Measurements from ENCODE around the gene DUSP18.
A peak's percentile ranks its signal among the peaks of the same experiment; 100 is the strongest.
"Not testable (repeated sequence)": the region's sequence is repeated elsewhere in the genome, so short reads cannot be mapped to it uniquely, and the experiment has no call there.

The DUSP18 gene

DNA sequence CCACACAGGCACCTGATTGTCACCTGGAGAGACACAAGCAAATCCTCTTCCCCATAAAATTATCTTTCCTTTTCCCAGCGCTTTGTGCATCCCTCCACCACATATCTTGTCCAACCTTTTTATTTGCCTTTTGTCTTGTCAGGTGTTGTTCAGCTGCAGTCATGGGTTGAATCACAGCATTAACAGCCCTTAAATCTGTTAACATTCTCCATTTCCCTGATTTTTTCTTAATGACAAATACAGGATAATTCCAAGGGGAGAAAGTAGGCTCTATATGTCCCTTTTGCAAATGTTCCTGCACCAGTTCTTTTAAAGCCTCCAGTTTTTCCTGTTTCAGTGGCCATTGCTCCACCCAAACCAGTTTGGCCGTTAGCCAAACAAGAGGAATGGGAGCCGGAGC lies 8.9 kb upstream of the DUSP18 start:
- not testable (repeated sequence) for DNase-seq

- DNase-seq: no peak
Observed at GRCh38 chr22:30675436-30675835, 7.8 kb upstream of the DUSP18 start.

- no peak for DNase-seq
Observed at GRCh38 chr22:30674482-30674881, 6.8 kb upstream of the DUSP18 start.

GRCh38 chr22:30673136-30673535 lies 5.5 kb upstream of the DUSP18 start:
- DNase-seq: no peak

DNA sequence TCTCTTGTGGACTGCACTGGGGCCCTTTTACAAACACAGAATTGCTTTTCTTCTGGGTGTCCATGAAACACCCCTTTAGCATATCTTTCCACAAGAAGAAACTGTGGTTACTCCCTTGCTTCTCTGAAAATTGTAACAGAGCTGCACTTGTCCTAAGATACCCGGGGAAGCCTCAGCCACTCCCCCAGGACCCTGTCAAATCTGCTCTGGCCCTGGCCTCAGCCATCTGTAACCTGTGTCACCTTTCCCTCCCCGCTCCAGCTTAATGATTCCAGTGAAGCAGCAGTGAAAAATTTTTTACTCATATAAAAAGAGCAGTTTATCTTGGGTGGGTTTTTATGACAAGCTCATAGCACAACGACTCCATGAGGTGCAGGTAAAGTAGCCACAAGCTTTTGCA lies 3.4 kb upstream of the DUSP18 start:
- no peak for DNase-seq

DNA sequence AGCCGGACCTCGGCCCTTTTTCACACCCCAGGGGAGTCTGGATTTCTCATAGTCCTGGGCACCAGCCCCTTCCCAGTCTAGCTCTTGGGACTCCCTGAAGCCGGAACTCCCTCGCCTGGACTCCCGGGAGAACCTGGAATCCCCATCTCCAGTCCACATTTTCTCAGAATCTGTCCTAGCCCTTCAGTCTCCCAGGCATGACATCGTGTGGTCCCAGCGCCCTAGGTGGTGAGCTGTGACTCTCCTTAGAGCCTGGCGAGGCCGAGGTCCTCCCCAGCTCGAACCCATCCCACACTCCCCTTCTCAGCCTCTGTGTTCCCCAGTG lies 673 bp upstream of the DUSP18 start:
- no peak for DNase-seq

- DNase-seq: no peak
Observed at GRCh38 chr22:30667107-30667493, 575 bp downstream of the DUSP18 start.

DNA sequence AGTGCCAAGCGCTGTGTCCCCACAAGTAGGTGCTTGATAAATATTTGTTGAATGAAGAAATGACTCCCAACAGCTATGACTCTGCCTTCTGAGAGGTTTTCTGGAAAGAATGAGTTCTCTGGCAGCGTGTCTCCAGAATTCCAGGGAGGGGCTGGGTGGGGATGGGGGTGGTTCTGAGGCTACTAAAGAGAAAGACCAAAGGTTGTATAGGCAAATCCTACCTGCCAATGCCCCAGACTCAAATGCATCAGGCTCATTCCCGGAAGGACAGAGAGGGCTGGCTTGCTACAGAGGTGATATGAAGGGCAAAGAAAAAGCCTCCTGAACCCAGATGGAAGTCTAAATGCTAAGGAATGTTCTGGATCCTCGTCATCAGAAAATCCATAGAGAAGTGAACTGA lies 1.9 kb downstream of the DUSP18 start:
- DNase-seq: no peak

DNA sequence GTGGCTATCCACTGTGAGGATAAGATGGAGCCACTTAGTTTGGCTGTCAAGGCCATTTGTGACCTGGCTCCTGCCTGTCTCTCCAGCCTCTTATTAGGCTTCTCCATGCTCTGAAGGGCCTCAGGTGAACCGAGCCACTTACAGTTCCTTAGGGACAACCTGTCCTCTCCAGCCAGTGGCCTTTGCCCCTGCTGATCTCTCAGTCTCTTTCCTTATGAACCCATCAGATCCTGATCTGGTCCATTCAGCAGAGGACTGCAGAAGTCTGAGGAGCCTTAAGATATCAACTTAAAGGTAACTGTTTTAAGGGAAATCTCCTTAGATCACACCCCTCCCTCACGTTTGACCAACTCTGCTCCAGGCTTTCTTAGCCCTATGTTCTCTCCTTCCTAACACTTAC lies 2.4 kb downstream of the DUSP18 start:
- DNase-seq: no peak

GRCh38 chr22:30664798-30665197 lies 2.9 kb downstream of the DUSP18 start:
- no peak for DNase-seq

DNA sequence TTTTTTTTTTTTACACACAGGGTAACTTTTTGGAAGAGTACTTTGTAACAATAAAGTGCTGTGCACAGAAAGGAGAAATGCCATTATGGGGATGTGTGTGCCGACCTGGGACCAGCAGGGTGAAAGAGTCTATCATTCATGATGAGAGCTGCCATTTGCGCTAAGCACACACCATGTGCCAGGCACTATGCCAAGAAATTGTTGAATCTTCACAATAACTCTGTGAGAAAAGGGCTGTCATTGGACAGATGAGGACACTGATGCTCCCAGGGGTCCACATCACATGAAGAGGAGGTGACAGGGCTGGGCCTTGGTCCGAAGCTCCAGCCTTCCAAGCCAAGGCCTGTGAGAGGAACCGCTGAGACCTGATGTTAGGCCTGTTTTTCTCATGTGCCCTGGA lies 5.6 kb downstream of the DUSP18 start:
- DNase-seq: no peak

- no peak for DNase-seq
Observed at GRCh38 chr22:30655532-30655931, 12.1 kb downstream of the DUSP18 start.

DNA sequence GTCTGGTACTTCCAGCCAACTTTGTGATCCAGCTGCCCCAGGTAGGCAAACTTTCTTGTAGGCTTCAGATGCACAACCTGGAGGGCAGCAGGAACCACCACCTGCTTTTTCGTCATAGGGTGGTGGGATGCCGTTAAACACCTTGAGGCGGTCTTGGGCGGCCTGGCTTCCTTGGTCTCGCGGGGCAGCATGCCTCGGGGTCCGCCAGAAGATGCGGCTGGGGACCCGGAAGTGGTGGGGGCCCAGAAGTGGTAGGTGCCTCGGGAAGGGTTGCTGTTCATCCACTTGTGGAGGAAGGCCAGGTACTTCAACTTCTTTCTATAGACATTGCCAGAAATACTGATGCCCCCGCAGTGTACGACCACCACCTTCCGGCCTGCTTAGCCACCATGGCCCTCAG lies 13.3 kb downstream of the DUSP18 start:
- no peak for DNase-seq

GRCh38 chr22:30652852-30653251 lies 14.8 kb downstream of the DUSP18 start:
- DNase-seq: no peak

GRCh38 chr22:30650508-30651116 lies 17.1 kb downstream of the DUSP18 start:
- DNase-seq: no peak

DNA sequence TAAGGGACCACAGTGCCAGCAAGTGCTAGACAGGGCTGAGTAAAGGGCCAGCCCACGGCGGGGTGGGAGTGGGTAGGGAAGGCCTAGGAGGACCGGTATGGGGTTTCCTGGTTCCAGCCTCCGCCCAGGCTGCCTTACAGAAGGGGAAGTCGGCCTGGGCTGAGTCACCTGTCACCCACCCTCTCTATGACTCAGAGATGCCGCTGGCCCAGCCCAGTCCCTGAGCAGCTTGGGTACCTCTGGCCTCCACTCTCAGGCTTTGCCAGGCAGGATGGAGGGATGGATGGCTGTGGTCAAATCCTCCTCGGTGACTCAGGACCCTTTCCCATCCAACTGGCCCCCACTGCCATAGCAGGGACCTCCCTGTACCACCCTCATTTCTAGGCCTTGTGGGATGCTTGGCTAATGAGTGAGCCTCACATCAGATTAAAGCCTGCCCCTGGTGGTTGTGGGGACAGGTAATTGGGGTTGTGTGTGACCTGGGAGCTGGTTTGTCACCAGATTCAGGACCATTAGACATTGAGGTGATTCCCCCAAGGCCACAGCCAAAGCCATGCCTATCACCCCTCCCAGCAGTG lies 18.2 kb downstream of the DUSP18 start:
- peak; percentile 63 for DNase-seq

DNA sequence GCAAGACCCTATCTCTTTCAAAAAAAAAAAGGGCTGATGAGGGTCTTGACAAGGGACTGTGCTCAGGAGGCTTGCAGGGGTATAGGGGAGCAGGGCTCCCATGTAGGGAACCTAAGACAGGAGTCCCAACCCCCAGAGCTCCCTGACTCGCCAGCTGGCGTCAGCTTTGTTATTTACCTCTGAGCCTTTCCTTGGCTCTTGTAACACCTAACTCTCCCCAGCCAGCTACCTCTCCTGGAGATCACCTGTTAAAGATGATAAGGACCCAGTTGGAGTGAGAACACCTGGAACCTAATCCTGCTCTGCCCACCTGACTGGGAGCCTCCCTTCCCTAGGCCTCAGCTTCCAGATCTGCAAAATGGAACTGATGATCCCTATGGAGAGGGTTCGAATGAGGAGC lies 18.9 kb downstream of the DUSP18 start:
- DNase-seq: no peak

DNA sequence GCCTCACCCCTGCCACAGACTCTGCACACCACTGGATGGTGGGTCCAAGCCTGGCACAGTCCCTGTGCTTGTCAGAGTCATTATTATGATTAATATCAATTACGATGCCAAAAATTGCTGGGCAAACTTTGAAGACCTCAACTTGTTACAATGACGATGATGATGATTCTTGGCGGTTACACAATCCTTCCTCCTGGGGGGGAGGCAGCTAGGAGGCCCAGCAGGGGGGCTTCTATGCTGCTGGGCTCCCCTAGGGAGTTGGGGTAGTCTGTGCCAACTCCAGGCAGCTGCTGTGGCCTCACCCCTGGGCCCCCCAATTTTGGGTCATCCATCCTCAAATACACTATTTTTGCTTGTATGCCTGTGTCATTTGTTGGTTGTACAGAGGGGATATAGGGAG lies 20.1 kb downstream of the DUSP18 start:
- no peak for DNase-seq

DNA sequence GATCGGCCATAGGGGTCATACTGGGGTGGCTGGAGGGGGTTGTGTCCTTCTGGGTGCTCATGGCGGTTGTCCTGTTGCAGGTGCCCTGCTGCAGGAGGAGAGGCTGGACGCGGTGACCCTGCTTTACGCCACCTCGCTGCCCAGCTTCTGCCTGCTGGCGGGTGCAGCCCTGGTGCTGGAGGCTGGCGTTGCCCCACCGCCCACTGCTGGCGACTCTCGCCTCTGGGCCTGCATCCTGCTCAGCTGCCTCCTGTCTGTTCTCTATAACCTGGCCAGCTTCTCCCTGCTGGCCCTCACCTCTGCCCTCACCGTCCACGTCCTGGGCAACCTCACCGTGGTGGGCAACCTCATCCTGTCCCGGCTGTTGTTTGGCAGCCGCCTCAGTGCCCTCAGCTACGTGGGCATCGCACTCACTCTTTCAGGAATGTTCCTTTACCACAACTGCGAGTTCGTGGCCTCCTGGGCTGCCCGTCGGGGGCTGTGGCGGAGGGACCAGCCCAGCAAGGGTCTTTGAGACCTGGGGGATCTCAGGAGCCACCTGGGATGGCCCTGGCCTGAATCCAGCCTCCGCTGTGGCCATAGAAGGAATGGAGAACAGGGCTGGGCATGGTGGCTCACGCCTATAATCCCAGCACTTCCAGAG lies 21.0 kb downstream of the DUSP18 start:
- DNase-seq: no peak

DNA sequence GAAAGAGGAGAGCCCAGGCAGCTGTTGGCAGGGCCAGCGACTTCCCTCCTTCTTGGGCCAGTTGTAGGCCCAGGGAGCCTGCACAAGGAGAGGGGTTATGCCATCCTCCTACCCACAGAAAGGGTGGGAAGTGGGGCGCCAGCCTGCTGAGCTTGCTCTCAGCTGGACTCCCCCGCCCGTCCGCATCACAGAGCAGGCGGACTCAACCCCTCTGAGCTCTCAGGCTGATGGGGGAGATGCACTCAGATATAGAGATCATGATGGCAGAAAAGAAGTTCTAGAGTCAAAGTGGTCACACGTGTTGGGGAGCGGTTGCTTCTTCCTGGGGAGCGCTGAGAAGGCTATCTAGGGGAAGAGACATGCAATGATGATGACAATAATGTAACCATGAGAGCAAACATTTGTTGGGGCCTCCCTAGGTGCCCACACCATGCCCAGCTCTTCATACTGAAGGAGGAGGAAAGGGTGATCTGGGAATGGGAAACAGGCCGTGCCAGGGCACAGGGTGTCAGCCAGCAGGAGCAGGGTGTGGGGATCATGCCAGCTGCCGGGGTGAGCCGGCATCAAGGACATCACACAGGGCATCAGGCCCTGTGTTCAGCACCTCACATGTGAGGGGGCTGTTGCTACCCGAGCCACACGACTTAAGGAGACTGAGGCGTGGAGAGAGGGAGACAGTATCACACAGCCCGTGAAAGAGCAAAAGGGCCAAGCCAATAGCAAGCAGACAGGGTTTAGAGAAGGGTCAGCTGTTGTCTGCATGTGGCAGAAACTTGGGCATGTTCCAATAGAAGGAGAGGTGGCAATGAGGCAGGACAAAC lies 24.4 kb downstream of the DUSP18 start:
- no peak for DNase-seq

- DNase-seq: no peak
Observed at GRCh38 chr22:30640839-30641430, 26.7 kb downstream of the DUSP18 start.

- no peak for DNase-seq
Observed at GRCh38 chr22:30640361-30640760, 27.3 kb downstream of the DUSP18 start.

- no peak for DNase-seq
Observed at GRCh38 chr22:30637701-30638114, 30.0 kb downstream of the DUSP18 start.

All from activated T-cell treated with anti-CD3 and anti-CD28 coated beads, Interleukin-2, amount 50 U/mL, for 1 hour (primary cell).